ENCODE results near the gene CCL22.
"Not testable (repeated sequence)": the region's sequence is repeated elsewhere in the genome, so short reads cannot be mapped to it uniquely, and the experiment has no call there.

CCL22 gene

GRCh38 chr16:57358527-57359095 lies at the start of gene CCL22:
Gene CCL22 (plus strand): TSS chr16:57358783. CDS start chr16:57358817, 34 bp downstream.
- DNase-seq, result no peak

- DNase-seq, result no peak
These were observed 47.8 kb upstream of the CCL22 start for GRCh38 chr16:57310801-57311200.

GRCh38 chr16:57313509-57313908 lies 45.1 kb upstream of the CCL22 start:
- no peak for DNase-seq

DNA sequence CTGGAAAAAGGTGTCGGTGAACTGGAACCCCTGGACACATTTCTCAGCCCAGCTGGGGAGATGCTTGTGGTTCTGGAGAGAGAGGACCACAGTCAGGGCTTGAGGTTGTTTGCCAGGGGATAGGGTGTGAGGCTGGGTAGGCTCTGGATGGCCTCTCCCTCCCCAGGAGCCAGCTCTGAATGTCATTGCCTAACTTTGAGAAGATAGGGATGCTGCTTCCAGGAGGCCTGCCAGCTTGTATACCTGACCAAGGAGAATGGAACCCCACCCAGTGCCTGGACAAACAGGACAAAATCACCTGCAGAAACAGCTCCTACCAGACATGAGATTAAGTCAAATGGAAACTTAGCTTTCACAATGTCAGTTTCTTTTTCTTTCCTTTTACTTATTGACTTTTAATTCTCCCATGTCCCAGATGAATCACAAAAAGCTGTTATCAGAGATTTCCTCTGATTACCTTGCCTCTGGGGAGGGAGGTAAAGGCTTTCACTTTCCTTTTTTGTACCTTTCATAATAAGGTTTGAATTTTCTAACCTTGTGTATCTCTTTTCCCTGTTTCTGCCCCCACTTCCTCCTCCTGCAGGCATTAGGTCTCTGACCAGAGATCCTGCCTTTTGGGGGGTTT lies 44.3 kb upstream of the CCL22 start:
- no peak for DNase-seq

- no peak for DNase-seq
These were observed 43.2 kb upstream of the CCL22 start for GRCh38 chr16:57315416-57315815.

DNA sequence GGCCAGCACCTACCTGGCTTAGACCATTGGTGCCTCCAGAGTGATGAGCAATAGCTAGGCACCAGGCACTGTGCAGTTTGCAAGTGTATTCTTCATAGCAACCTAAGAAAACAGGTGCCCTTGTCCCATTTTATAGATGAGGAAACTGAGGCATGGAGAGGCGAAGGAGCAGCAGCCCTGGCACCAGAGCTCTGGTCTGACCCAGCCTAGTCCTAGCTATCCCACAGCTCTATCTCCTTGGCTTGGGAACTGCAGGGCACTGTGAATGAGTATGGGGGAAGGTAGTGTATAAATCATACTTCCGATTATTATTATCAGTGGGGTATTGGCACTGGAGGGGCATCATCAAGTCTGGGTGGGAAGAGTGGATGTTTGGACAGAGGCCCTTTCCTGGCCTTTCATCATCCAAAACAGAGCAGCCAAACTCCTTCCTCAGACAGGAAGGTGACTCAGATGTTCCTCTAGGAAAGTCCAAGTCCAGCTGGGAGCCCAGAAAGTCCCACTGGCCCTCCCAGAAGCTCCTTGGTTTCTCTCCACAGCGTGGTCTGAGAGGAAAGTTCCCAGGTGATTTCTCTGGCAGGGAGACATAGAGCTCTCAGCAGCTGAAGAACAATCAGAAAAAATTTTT lies 42.1 kb upstream of the CCL22 start:
- DNase-seq, result no peak

GRCh38 chr16:57318240-57318970 lies 40.2 kb upstream of the CCL22 start:
- no peak for DNase-seq

- no peak for DNase-seq
These were observed 38.9 kb upstream of the CCL22 start for GRCh38 chr16:57319646-57320045.

DNA sequence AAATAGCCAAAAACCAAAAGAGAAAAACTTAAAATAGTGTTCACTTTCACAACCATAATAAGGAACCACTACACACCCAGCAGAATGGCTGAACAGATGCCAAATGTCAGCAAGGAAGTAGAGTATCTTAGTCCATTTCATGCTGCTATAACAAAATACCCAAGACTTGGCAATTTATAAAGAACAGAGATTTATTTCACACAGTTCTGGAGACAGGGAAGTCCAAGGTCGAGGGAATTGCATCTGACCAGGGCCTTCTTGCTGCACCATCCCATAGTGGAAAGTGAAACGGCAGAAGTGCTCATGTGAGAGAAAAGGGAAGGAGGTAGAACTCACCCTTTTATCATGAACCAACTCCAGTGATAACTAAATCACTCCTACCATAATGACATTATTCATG lies 33.8 kb upstream of the CCL22 start:
- DNase-seq, result no peak

DNA sequence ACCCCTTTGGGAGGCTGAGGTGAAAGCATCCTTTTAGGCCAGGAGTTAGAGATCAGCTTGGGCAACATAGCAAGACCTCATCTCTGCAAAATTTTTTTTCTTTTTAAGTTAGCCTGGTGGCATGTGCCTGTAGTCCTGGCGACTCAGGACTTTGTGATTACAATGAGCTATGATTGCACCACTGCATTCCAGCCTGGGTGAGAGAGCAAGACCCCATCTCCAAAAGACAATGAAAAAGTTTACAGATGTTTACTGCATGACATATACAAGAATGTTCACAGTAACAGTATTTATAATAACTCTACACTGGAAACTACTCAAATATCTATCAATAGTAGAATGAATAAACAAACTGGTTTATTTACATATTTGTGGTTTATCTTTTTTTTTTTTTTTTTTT lies 33.1 kb upstream of the CCL22 start:
- no peak for DNase-seq

GRCh38 chr16:57329718-57330327 lies 28.8 kb upstream of the CCL22 start:
- no peak for DNase-seq

DNA sequence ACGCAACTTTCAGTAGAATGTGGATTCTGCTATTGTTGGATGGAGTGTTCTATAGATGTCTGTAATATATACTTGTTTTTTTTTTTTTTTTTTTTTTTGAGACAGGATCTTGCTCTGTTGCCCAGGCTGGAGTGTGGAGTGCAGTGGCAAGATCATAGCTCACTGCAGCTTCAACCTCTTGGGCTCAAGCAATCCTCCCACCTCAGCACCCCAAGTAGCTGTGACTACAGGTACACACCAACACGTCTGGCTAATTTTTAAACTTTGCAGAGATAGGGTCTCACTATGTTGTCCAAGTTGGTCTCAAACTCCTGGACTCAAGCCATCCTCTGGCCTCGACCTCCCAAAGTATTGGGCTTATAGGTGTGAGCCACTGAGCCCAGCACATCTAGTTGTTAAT lies 27.2 kb upstream of the CCL22 start:
- DNase-seq, result no peak

DNA sequence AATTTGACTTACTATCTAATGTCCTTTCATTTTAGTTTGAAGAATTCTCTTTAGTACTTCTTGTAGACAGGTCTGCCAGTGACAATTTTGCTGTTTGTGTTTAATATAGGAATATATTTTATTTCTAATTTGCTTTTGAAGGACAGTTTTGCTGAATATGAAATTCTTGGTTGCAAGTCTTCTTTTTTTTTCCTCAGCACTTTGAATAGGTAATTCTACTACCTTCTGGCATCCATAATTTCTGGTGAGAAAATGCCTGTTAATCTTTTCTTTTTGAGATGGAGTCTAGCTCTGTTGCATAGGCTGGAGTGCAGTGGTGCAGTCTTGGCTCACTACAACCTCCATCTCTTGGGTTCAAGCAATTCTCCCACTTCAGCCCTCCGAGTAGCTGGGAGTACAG lies 25.2 kb upstream of the CCL22 start:
- DNase-seq, result no peak

DNA sequence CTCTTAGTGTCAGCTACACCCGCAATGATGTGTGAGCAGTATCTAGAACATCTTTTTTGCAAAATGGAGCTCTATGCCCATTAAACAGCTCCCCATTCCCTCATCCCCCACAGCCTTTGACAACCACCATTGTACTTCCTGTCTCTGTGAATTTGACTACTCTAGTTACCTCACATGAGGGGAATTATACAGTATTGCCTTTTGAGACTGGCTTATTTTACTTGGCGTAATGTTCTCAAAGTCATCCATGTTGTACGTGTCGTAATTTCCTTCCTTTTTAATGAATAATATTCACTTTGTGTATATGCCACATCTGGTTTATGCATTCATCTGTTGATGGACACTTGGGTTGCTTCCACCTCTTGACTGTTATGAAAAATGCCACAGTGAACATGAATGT lies 23.2 kb upstream of the CCL22 start:
- no peak for DNase-seq

- DNase-seq, result no peak
These were observed 17.5 kb upstream of the CCL22 start for GRCh38 chr16:57341062-57341440.

GRCh38 chr16:57341441-57342303 lies 16.9 kb upstream of the CCL22 start:
- peak; percentile 53 for DNase-seq

DNA sequence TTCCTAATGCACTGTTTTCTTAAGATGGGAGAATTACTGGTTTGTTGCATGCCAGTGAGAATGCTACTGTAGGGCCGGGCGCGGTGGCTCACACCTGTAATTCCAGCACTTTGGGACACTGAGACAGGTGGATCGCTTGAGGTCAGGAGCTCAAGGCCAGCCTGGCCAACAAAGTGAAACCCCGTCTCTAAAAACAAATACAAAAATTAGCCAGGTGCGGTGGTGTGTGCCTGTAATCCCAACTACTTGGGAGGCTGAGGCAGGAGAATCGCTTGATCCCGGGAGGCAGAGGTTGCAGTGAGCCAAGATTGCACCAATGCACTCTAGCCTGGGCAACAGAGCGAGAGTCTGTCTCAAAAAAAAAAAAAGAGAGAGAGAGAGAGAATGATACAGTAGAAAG lies 16.0 kb upstream of the CCL22 start:
- DNase-seq, result not testable (repeated sequence)

DNA sequence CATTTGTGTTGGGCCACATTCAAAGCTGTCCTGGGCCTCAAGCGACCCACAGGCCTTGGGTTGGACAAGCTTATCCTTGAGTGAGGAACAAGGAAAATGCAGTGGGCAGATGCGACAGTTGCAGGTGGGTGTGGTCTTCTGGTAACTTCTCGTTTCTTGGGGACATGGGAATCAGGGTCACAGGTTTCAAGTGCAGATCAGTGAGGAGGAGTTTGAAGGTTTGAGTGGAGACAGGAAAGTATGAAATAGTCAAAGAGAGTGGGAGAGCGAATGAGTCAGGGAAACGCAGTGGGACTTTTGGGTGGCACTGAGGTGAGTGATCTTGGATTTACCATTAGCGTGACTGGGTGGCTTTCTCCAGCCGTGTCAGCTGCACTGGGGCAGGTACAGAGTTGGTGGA lies 15.4 kb upstream of the CCL22 start:
- no peak for DNase-seq

DNA sequence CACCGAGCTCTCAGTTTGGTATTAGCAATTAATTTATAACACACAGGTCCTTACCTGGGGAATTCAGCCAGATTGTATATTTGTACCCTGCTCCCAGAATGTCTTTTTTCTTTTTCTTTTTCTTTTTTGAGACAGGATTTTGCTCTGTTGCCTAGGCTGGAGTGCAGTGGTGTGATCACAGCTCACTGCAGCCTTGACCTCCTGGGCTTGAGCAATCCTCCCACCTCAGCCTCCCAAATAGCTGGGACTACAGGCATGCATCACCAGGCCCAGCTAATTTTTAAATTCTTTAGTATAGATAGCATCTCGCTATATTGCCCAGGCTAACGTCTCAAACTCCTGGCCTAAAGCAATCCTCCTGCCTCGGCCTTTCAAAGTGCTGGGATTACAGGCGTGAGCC lies 14.5 kb upstream of the CCL22 start:
- DNase-seq, result not testable (repeated sequence)

DNA sequence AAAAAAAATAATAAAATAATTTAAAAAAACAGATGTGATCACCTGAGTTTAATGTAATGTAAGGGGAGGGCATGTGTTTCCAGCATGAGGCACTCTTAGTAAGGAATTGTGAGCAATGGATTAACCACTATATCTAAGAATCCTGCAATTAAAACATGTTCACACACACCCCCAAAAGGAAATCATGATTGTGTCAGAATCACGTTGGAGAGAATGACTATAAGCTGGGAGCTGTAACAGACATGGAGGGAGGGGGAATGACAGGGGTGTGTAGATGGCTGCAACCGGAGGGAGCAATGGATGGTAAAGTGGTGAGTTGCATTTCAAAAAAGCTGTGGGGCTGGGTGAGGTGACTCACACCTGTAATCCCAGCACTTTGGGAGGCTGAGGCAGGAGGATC lies 13.6 kb upstream of the CCL22 start:
- DNase-seq, result no peak

DNA sequence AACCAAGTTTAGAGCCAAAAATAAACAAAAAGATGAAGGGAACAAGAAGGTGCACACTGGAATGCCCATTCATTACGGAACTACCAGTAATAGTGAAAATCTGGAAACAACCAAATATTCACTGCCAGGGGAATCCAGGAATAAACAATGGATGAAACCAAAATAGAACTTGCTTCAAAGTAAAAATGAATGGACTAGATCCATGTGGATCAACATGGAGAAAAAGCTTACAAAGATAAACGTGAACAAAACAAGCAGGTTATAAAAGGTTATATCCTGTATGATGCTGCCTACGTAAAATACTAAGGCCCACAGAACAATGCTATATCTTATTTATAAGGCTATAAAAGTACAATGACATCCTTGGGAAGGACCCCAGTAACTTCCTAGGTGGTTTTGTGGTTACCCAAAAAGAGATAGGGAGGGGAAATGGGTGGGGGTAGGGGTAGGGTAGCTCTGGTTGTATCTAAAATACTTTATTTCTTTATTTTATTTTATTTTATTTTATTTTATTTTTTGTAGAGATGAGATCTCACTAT lies 12.8 kb upstream of the CCL22 start:
- DNase-seq, result no peak

DNA sequence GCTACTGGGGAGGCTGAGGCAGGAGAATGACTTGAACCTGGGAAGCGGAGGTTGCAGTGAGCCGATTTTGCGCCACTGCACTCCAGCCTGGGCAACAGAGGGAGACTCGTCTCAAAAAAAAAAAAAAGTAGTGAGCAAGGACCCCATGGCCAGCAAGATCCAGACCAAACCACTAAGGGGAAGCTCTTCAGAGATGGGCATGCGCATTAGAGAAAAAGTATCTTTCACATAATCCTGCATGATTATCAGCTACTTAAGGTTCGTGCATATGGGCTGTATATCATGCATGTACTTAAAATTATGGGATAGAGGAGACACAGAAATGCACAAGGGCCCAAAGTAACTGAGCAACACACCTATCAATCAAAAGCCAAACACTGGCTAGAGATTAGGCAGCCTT lies 10.7 kb upstream of the CCL22 start:
- DNase-seq, result no peak

All from hematopoietic multipotent progenitor cell treated with erythropoietin and hydrocortisone succinate and interleukin-3 and kit ligand, for 6 days (in vitro differentiated cells).